K562 (cell line): ENCODE data around the gene HLA-DOB. TPM values are rescaled to one million over a fixed set of nuclear protein-coding genes. Genes with fewer than 3 reads are reported as not detected.

Source experiments
- ARID3A ChIP-seq: IDR thresholded peaks from 2 replicates; pipeline ENCODE4 v1.6.1; 2012; ENCODE audit warnings: low read depth, low read length, improper control_type of control experiment, borderline replicate concordance
- CBFA2T2 ChIP-seq: fragments of 450-650 bp; conservative IDR thresholded peaks from 2 replicates; pipeline ENCODE4 v1.6.1; 2017; ENCODE audit warnings: mild to moderate bottlenecking
- CBFB ChIP-seq: sonication (generic); formaldehyde crosslinking; IDR thresholded peaks from 2 replicates; pipeline ENCODE4 v1.4.0; 2020; ENCODE audit warnings: mild to moderate bottlenecking, missing genetic modification reagents
- CHD1 ChIP-seq: fragments of 200-600 bp; sonication (generic); IDR thresholded peaks from one replicate; pipeline ENCODE4 v1.6.1; 2012; ENCODE audit warnings: mild to moderate bottlenecking, moderate library complexity, low read length, inconsistent platforms
- ETS1 ChIP-seq: conservative IDR thresholded peaks from 2 replicates; pipeline ENCODE4 v1.6.1; 2011; ENCODE audit warnings: low read depth, mild to moderate bottlenecking, low read length; ENCODE audit not compliant: control insufficient read depth
- ETV1 ChIP-seq: fragments of 450-650 bp; conservative IDR thresholded peaks from 2 replicates; pipeline ENCODE4 v1.6.1; 2016; ENCODE audit warnings: missing genetic modification characterization, control low read depth, low read depth, missing compliant biosample characterization
- GATAD2B ChIP-seq: fragments of 450-650 bp; IDR thresholded peaks from 2 replicates; pipeline ENCODE4 v1.6.1; 2017; ENCODE audit warnings: mild to moderate bottlenecking, borderline replicate concordance
- HIVEP1 ChIP-seq: fragments of 250-450 bp; sonication (Bioruptor Pico); IDR thresholded peaks from 2 replicates; pipeline ENCODE4 v1.4.0; 2020; ENCODE audit warnings: mild to moderate bottlenecking
- HMG20B ChIP-seq: fragments of 250-450 bp; sonication (Bioruptor Pico); IDR thresholded peaks from 2 replicates; pipeline ENCODE4 v1.5.0; 2021; ENCODE audit warnings: mild to moderate bottlenecking
- JUNB ChIP-seq: fragments of 450-650 bp; formaldehyde crosslinking; conservative IDR thresholded peaks from 2 replicates; pipeline ENCODE4 v1.4.0; 2020; ENCODE audit warnings: mild to moderate bottlenecking
- RBM15 ChIP-seq: fragments of 200-400 bp; formaldehyde crosslinking; IDR thresholded peaks from 2 replicates; pipeline ENCODE4 v1.6.1; 2018; ENCODE audit warnings: mild to moderate bottlenecking, low read length, moderate library complexity; ENCODE audit not compliant: insufficient read depth
- REST ChIP-seq, 2 experiments: fragments of 450-650 bp; formaldehyde crosslinking in 1 of 2; IDR thresholded peaks; 2 replicates each; pipeline versions ENCODE4 v1.4.0 to v1.6.1; 2014 to 2020; ENCODE audit warnings: mild to moderate bottlenecking in 2 of 2, borderline replicate concordance in 1 of 2, low read depth in 1 of 2
- SREBF1 ChIP-seq: fragments of 150-350 bp; IDR thresholded peaks from 2 replicates; pipeline ENCODE4 v1.6.1; 2014; ENCODE audit warnings: antibody characterized with exemption, low read depth, low read length, borderline replicate concordance
- STAT5A ChIP-seq: IDR thresholded peaks from 2 replicates; pipeline ENCODE4 v1.6.1; 2012; ENCODE audit warnings: low read length, inconsistent platforms, borderline replicate concordance
- XRCC3 ChIP-seq: fragments of 450-650 bp; IDR thresholded peaks from 2 replicates; pipeline ENCODE4 v1.6.1; 2017; ENCODE audit warnings: mild to moderate bottlenecking, moderate library complexity
- ZC3H8 ChIP-seq: fragments of 450-650 bp; IDR thresholded peaks from 2 replicates; pipeline ENCODE4 v1.6.1; 2017
- ZNF124 ChIP-seq: sonication (generic); formaldehyde crosslinking; IDR thresholded peaks from 2 replicates; pipeline ENCODE4 v1.8.1; 2022; ENCODE audit warnings: missing genetic modification reagents
- ZNF165 ChIP-seq: fragments of 250-450 bp; sonication (Bioruptor Pico); IDR thresholded peaks from 2 replicates; pipeline ENCODE4 v1.4.0; 2020; ENCODE audit warnings: borderline replicate concordance
- polyA plus RNA-seq, 8 experiments: library from polyadenylated mRNA; depleted of rRNA in 4 of 8; stranded (reverse) in 5 of 8; unstranded in 3 of 8; fragments of >200 nt; fragmentation: Nextera tagmentation in 2 of 8; fragmentation: Illumina TruSeq in 1 of 8; extraction: Ambion mirVana in 2 of 8; extraction: Trizol in 1 of 8; gene quantifications; 2 replicates each; pipeline versions ENCODE4 v1.2.1 to v1.2.3, GENCODE V29; 2011 to 2014; ENCODE audit warnings: inconsistent platforms in 1 of 8, missing spikeins in 1 of 8
- total RNA-seq, 7 experiments: library from RNA; depleted of rRNA in 6 of 7; stranded (reverse); fragments of >200 nt in 6 of 7; fragmentation: Illumina TruSeq in 2 of 7; extraction: Trizol in 2 of 7; gene quantifications; 2 replicates each; pipeline versions ENCODE4 v1.2.1 to v1.2.3, GENCODE V29; 2011 to 2021; ENCODE audit warnings: low replicate concordance in 1 of 7

The HLA-DOB gene
- total and polyA plus RNA-seq, 9 of the 15 experiments (the other 6 are each of a cell fraction or from before 2014, with no cell fraction given) = 1.2 to 4.0 (median 2.5) TPM

GRCh38 chr6:32857156-32857891, 40.5 kb upstream of the HLA-DOB start (continued):
- peak; percentile 76 for TF ChIP-seq ARID3A
- no peak for TF ChIP-seq RBM15
- no peak for TF ChIP-seq HMG20B (CRISPR knock-in tag)
- TF ChIP-seq XRCC3 = no peak
- no peak for TF ChIP-seq ZNF165
- TF ChIP-seq CBFB = no peak
- peak; percentile 61 for TF ChIP-seq STAT5A
- no peak for TF ChIP-seq CHD1
- peak; percentile 86 for TF ChIP-seq CBFA2T2
- no peak for TF ChIP-seq REST (IDR thresholded peaks at IDR 0.05; ENCODE audit: borderline replicate concordance)
- TF ChIP-seq REST (CRISPR knock-in tag; IDR thresholded peaks at IDR 0.05; ENCODE audit: low read depth) = no peak
- 0 out of 2 replicates have a peak, but pooled peaks have one; percentile 28 for TF ChIP-seq GATAD2B
- TF ChIP-seq ETS1 = no peak
- TF ChIP-seq ETV1 = peak; percentile 88
- TF ChIP-seq ZC3H8 = no peak
- no peak for TF ChIP-seq SREBF1
- no peak for TF ChIP-seq HIVEP1 (CRISPR knock-in tag)
- TF ChIP-seq JUNB (CRISPR knock-in tag) = no peak
- no peak for TF ChIP-seq ZNF124 (CRISPR knock-in tag)
